HEK293T (cell line): ENCODE results near the gene TJP1.

Experiments
- ARNT ChIP-seq: fragments of 450-650 bp; IDR thresholded peaks from 2 replicates; pipeline ENCODE4 v1.6.1; 2017; ENCODE audit warnings: mild to moderate bottlenecking
- BHLHE40 ChIP-seq: fragments of 450-650 bp; IDR thresholded peaks from 2 replicates; pipeline ENCODE4 v1.6.1; 2016; ENCODE audit warnings: mild to moderate bottlenecking, moderate library complexity, borderline replicate concordance
- FOXM1 ChIP-seq: fragments of 450-650 bp; IDR thresholded peaks from 2 replicates; pipeline ENCODE4 v1.6.1; 2017; ENCODE audit warnings: mild to moderate bottlenecking, borderline replicate concordance
- L3MBTL2 ChIP-seq: fragments of 450-650 bp; conservative IDR thresholded peaks from 2 replicates; pipeline ENCODE4 v1.6.1; 2016; ENCODE audit warnings: mild to moderate bottlenecking
- NFRKB ChIP-seq: fragments of 450-650 bp; IDR thresholded peaks from 2 replicates; pipeline ENCODE4 v1.6.1; 2016; ENCODE audit warnings: mild to moderate bottlenecking, moderate library complexity
- SP1 ChIP-seq: fragments of 450-650 bp; IDR thresholded peaks from 2 replicates; pipeline ENCODE4 v1.6.1; 2017
- TARDBP ChIP-seq: fragments of 450-650 bp; IDR thresholded peaks from 2 replicates; pipeline ENCODE4 v1.6.1; 2016

- TF ChIP-seq L3MBTL2: no peak
- TF ChIP-seq ARNT: no peak
- no peak for TF ChIP-seq NFRKB
- no peak for TF ChIP-seq BHLHE40
- TF ChIP-seq TARDBP: no peak
- no peak for TF ChIP-seq SP1
- TF ChIP-seq FOXM1: no peak
These were observed 149.8 kb downstream of the TJP1 start for GRCh38 chr15:29672446-29672845.
